Fibroblast of lung (primary cell): ENCODE measurements around the gene GJB4.

Experiments used
- EZH2 ChIP-seq: IDR thresholded peaks from 2 replicates; pipeline ENCODE4 v1.5.1; 2012; ENCODE audit warnings: low read length, control low read depth, mild to moderate bottlenecking; ENCODE audit errors: missing control alignments
- TF ChIP-seq, protein P1 (sequence below), 2 donors: IDR thresholded peaks in 1 of 2; conservative IDR thresholded peaks in 1 of 2; 1 replicate in 1 of 2; 2 replicates in 1 of 2; pipeline ENCODE4 v1.5.1; 2011 to 2012; ENCODE audit warnings: low read length in 2 of 2, control low read depth in 1 of 2, inconsistent platforms in 1 of 2, low read depth in 1 of 2, mild to moderate bottlenecking in 1 of 2

DNA sequence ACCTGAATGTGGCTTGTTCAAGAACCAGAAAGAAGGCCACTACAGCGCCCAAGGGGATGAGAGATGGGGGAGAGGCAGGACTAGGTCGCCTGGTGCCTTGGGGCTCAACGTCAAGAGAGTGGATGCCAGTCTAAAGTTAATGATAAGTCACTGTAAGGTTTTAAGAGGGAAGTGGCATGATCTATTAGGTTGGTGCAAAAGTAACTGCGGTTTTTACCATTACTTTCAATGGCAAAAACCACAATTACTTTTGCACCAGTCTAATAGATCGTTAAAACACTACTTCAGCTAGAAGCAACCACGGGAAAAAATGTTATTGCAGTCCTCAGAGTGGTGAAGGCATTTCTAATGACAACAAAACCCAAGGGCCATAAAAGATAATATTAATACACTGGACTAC is 18.8 kb downstream of the GJB4 start:
- TF ChIP-seq, protein P1, sequence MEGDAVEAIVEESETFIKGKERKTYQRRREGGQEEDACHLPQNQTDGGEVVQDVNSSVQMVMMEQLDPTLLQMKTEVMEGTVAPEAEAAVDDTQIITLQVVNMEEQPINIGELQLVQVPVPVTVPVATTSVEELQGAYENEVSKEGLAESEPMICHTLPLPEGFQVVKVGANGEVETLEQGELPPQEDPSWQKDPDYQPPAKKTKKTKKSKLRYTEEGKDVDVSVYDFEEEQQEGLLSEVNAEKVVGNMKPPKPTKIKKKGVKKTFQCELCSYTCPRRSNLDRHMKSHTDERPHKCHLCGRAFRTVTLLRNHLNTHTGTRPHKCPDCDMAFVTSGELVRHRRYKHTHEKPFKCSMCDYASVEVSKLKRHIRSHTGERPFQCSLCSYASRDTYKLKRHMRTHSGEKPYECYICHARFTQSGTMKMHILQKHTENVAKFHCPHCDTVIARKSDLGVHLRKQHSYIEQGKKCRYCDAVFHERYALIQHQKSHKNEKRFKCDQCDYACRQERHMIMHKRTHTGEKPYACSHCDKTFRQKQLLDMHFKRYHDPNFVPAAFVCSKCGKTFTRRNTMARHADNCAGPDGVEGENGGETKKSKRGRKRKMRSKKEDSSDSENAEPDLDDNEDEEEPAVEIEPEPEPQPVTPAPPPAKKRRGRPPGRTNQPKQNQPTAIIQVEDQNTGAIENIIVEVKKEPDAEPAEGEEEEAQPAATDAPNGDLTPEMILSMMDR (conservative IDR thresholded peaks at IDR 0.05 in 1 of 2, IDR thresholded peaks at IDR 0.05 in 1 of 2; ENCODE audit: low read depth in 1 of 2, low read length in 2 of 2), result no peak
- TF ChIP-seq EZH2, result no peak
